CD4-positive, alpha-beta memory T cell (primary cell): Measurements from ENCODE around the gene ZNF639. TPM values are rescaled to one million over a fixed set of nuclear protein-coding genes. Genes with fewer than 3 reads are reported as not detected.

ENCODE experiments used
- CTCF ChIA-PET: fragments of 350-600 bp; sonication (Branson Sonifier 250); formaldehyde crosslinking; loops from one replicate; lab custom pipeline; 2021; ENCODE audit warnings: inconsistent platforms; ENCODE audit not compliant: partially characterized antibody; lab: Charles Lee
- POLR2A ChIA-PET: fragments of 350-600 bp; sonication (Branson Sonifier 250); formaldehyde crosslinking; loops from one replicate; lab custom pipeline; 2021; ENCODE audit not compliant: partially characterized antibody; lab: Charles Lee
- DNase-seq, 5 donors: peaks; one replicate each; pipeline versions ENCODE4 v3.0.0 to v3.0.0-alpha.2; 2020 to 2022; ENCODE audit warnings: mixed read lengths in 1 of 5
- H3K27ac ChIP-seq: one replicate; pipeline ENCODE4 v1.7.0; 2013; ENCODE audit warnings: low read depth, low read length
- H3K27me3 ChIP-seq: 2 replicates; pipeline ENCODE4 v1.7.0; 2013; ENCODE audit warnings: mild to moderate bottlenecking, low read length, moderate library complexity; ENCODE audit not compliant: insufficient read depth
- H3K36me3 ChIP-seq: 2 replicates; pipeline ENCODE4 v1.7.0; 2013; ENCODE audit warnings: mild to moderate bottlenecking, low read length, moderate library complexity; ENCODE audit not compliant: insufficient read depth
- H3K4me1 ChIP-seq: 2 replicates; pipeline ENCODE4 v1.7.0; 2013; ENCODE audit warnings: mild to moderate bottlenecking, low read length, moderate library complexity; ENCODE audit not compliant: insufficient read depth
- H3K4me3 ChIP-seq, 2 donors: one replicate each; pipeline ENCODE4 v1.7.0; 2013; ENCODE audit warnings: low read length in 2 of 2, mild to moderate bottlenecking in 1 of 2
- H3K9me3 ChIP-seq, 2 donors: one replicate each; pipeline ENCODE4 v1.7.0; 2013; ENCODE audit warnings: low read length in 2 of 2, control low read depth in 1 of 2; ENCODE audit not compliant: control insufficient read depth in 1 of 2
- H3K27ac Mint-ChIP-seq, 7 donors: one replicate each; pipeline ENCODE4 v1.8.0; 2020 to 2021; ENCODE audit warnings: mixed read lengths in 7 of 7, mild to moderate bottlenecking in 6 of 7, inconsistent platforms in 3 of 7, moderate library complexity in 3 of 7
- H3K27me3 Mint-ChIP-seq, 2 donors: one replicate each; pipeline ENCODE4 v1.8.0; 2020 to 2021; ENCODE audit warnings: mixed read lengths in 2 of 2
- H3K36me3 Mint-ChIP-seq, 2 donors: one replicate each; pipeline ENCODE4 v1.8.0; 2020 to 2021; ENCODE audit warnings: mixed read lengths in 2 of 2, inconsistent platforms in 1 of 2, mild to moderate bottlenecking in 1 of 2
- H3K4me1 Mint-ChIP-seq, 4 donors: one replicate each; pipeline ENCODE4 v1.8.0; 2020 to 2021; ENCODE audit warnings: mixed read lengths in 4 of 4, mild to moderate bottlenecking in 1 of 4
- H3K4me3 Mint-ChIP-seq, 8 donors: one replicate each; pipeline ENCODE4 v1.8.0; 2020 to 2021; ENCODE audit warnings: mixed read lengths in 8 of 8, mild to moderate bottlenecking in 7 of 8, moderate library complexity in 6 of 8, inconsistent platforms in 3 of 8
- H3K9me3 Mint-ChIP-seq, 8 donors: one replicate each; pipeline ENCODE4 v1.8.0; 2020 to 2021; ENCODE audit warnings: mixed read lengths in 8 of 8, mild to moderate bottlenecking in 5 of 8, inconsistent platforms in 3 of 8, moderate library complexity in 1 of 8
- intact Hi-C: fragments of 100-400 bp; cut with micrococcal nuclease; formaldehyde crosslinking; loops from one replicate; pipeline ENCODE4 v1.15.1; 2023
- polyA plus RNA-seq, 2 donors: library from polyadenylated mRNA; unstranded; fragments of 300-500 nt; fragmentation: Illumina TruSeq; gene quantifications; one replicate each; pipeline ENCODE4 v1.2.3, GENCODE V29; 2021
- total RNA-seq, 2 experiments: library from RNA; stranded (reverse); gene quantifications; one replicate each; pipeline ENCODE4 v1.2.3, GENCODE V29; 2021

The ZNF639 gene
- total and polyA plus RNA-seq, 4 experiments from 2014 or later = 43.2 to 70.1 (median 50.4) TPM

- peaks cover 0 to 1% (median 0%) of the 10 kb centered on the region in 4 donors for H3K4me1 Mint-ChIP-seq
- CTCF ChIA-PET = interaction anchor here (1.1 to 1.3 kb wide), 3 partner anchors 12 to 340 kb away, joined by 3 to 4 read pairs (median 3); no protein-coding TSS in a partner anchor
These were observed 13.4 kb upstream of the ZNF639 start for GRCh38 chr3:179309225-179310078.

GRCh38 chr3:179318876-179319275 is 4.0 kb upstream of the ZNF639 start:
- H3K4me1 Mint-ChIP-seq = peaks cover 17 to 31% (median 23%) of the 10 kb centered on the region in 4 donors
- H3K4me3 ChIP-seq = no peak overlapping the region
- peaks cover 0 to 1% (median 0%) of the 10 kb centered on the region in 8 donors for H3K9me3 Mint-ChIP-seq
- H3K27ac Mint-ChIP-seq = no peak overlapping the region
- no peak overlapping the region for H3K27ac ChIP-seq
- no peaks in the 10 kb centered on the region for H3K27me3 Mint-ChIP-seq
- no peak for DNase-seq
- H3K36me3 Mint-ChIP-seq = peaks cover 0 to 6% of the 10 kb centered on the region in 2 donors
- H3K4me3 Mint-ChIP-seq = peak overlapping the region in 1 of 8 donors; percentile 44
- no peaks in the 10 kb centered on the region for H3K9me3 ChIP-seq
- intact Hi-C loops = no loop called here
- POLR2A ChIA-PET = interaction anchor here (1.1 to 1.9 kb wide), 3 partner anchors 29 to 248 kb away, joined by 3 to 10 read pairs (median 4); partner anchors contain the start of genes MFN1, PIK3CA and ZMAT3
- H3K4me1 ChIP-seq = peaks cover 21% of the 10 kb centered on the region
- CTCF ChIA-PET = interaction anchor here (8.5 to 9.3 kb wide), 2 partner anchors 172 to 303 kb away, joined by 80 to 88 read pairs; partner anchors contain the start of gene PIK3CA
- no peaks in the 10 kb centered on the region for H3K36me3 ChIP-seq
- H3K27me3 ChIP-seq = no peaks in the 10 kb centered on the region

More at GRCh38 chr3:179309225-179310078, 13.4 kb upstream of the ZNF639 start:
- H3K4me1 ChIP-seq = no peaks in the 10 kb centered on the region
- no peaks in the 10 kb centered on the region for H3K36me3 ChIP-seq
- H3K4me3 Mint-ChIP-seq = no peak overlapping the region
- POLR2A ChIA-PET = no interaction called here
- no peaks in the 10 kb centered on the region for H3K9me3 ChIP-seq
- H3K36me3 Mint-ChIP-seq = no peaks in the 10 kb centered on the region
- H3K27me3 ChIP-seq = no peaks in the 10 kb centered on the region
- no peak overlapping the region for H3K27ac ChIP-seq
- DNase-seq = no peak
- intact Hi-C loops = no loop called here
- no peak overlapping the region for H3K27ac Mint-ChIP-seq
- no peaks in the 10 kb centered on the region for H3K9me3 Mint-ChIP-seq
- peaks cover 0 to 2% of the 10 kb centered on the region in 2 donors for H3K27me3 Mint-ChIP-seq
- no peak overlapping the region for H3K4me3 ChIP-seq

GRCh38 chr3:179321668-179322285 is 1.1 kb upstream of the ZNF639 start:
- peak in 1 of 5 donors; percentile 3 for DNase-seq
- no peaks in the 10 kb centered on the region for H3K27me3 ChIP-seq
- Mint-ChIP-seq H3K27me3 (no peaks in the 10 kb centered on the region), H3K9me3 (peaks cover 0 to 1% (median 0%) of the 10 kb centered on the region in 8 donors), H3K36me3 (peaks cover 0 to 18% of the 10 kb centered on the region in 2 donors), H3K4me3 (peak overlapping the region; percentile 81 to 96 (median 87)), H3K27ac (peak overlapping the region; percentile 85 to 94 (median 89)), H3K4me1 (peaks cover 24 to 39% (median 31%) of the 10 kb centered on the region in 4 donors)
- no peaks in the 10 kb centered on the region for H3K36me3 ChIP-seq
- no peaks in the 10 kb centered on the region for H3K9me3 ChIP-seq
- H3K4me3 ChIP-seq = peak overlapping the region in 1 of 2 donors; percentile 83
- CTCF ChIA-PET = interaction anchor here (0.8 to 9.3 kb wide), 23 partner anchors 10 to 886 kb away, joined by 3 to 80 read pairs (median 4); partner anchors contain the start of genes ACTL6A, PIK3CA and ZMAT3
- H3K4me1 ChIP-seq = peaks cover 32% of the 10 kb centered on the region
- POLR2A ChIA-PET = interaction anchor here (1.1 to 2.0 kb wide), 3 partner anchors 26 to 306 kb away, joined by 4 to 29 read pairs (median 7); partner anchors contain the start of genes MFN1 and PIK3CA
- peak overlapping the region; percentile 98 for H3K27ac ChIP-seq
- intact Hi-C loops = loop anchor here (1.0 to 5.0 kb wide), 4 partner anchors 124 to 1281 kb away; partner anchors contain the start of gene TTC14

- peaks cover 0 to 22% of the 10 kb centered on the region in 2 donors for H3K36me3 Mint-ChIP-seq
- Histone ChIP-seq H3K4me1 (peaks cover 32% of the 10 kb centered on the region), H3K9me3 (no peaks in the 10 kb centered on the region), H3K27me3 (no peaks in the 10 kb centered on the region), H3K36me3 (peaks cover 4% of the 10 kb centered on the region), H3K27ac (peak overlapping the region; percentile 98), H3K4me3 (peak overlapping the region; percentile 45 to 83)
- no peaks in the 10 kb centered on the region for H3K27me3 Mint-ChIP-seq
- peak overlapping the region; percentile 87 to 97 (median 97) for H3K27ac Mint-ChIP-seq
- peaks cover 0 to 1% (median 0%) of the 10 kb centered on the region in 8 donors for H3K9me3 Mint-ChIP-seq
- intact Hi-C loops = loop anchor here (1.0 to 5.0 kb wide), 4 partner anchors 24 to 1279 kb away; partner anchors contain the start of genes MFN1, PIK3CA and TTC14
- CTCF ChIA-PET = interaction anchor here (0.8 to 2.8 kb wide), 7 partner anchors 11 to 308 kb away, joined by 3 to 12 read pairs (median 5); partner anchors contain the start of genes MFN1 and PIK3CA
- POLR2A ChIA-PET = interaction anchor here (1.0 to 2.7 kb wide), 14 partner anchors 23 to 308 kb away, joined by 3 to 45 read pairs (median 4); partner anchors contain the start of genes ACTL6A, MFN1, MRPL47 and NDUFB5
- H3K4me1 Mint-ChIP-seq = peaks cover 26 to 39% (median 31%) of the 10 kb centered on the region in 4 donors
- peak overlapping the region; percentile 90 to 96 (median 92) for H3K4me3 Mint-ChIP-seq
- DNase-seq = peak; percentile 60 to 75 (median 65)
These were observed 623 bp downstream of the ZNF639 start for GRCh38 chr3:179323197-179324110.

GRCh38 chr3:179324270-179324754 is 1.5 kb downstream of the ZNF639 start:
- peak; percentile 29 to 56 (median 37) for DNase-seq

More at GRCh38 chr3:179324270-179324754, 1.5 kb downstream of the ZNF639 start:
- Mint-ChIP-seq H3K4me1 (peaks cover 27 to 39% (median 31%) of the 10 kb centered on the region in 4 donors), H3K9me3 (peaks cover 0 to 1% (median 0%) of the 10 kb centered on the region in 8 donors), H3K27ac (peak overlapping the region; percentile 87 to 97 (median 97)), H3K36me3 (peaks cover 4 to 28% of the 10 kb centered on the region in 2 donors), H3K27me3 (no peaks in the 10 kb centered on the region), H3K4me3 (peak overlapping the region; percentile 90 to 96 (median 92))
- no peaks in the 10 kb centered on the region for H3K27me3 ChIP-seq
- ChIA-PET CTCF (interaction anchor here (1.1 to 2.8 kb wide), 7 partner anchors 9 to 309 kb away, joined by 4 to 12 read pairs (median 9); partner anchors contain the start of genes MFN1 and PIK3CA), POLR2A (interaction anchor here (0.8 to 2.7 kb wide), 12 partner anchors 22 to 308 kb away, joined by 3 to 45 read pairs (median 4); partner anchors contain the start of genes ACTL6A, MFN1, MRPL47 and NDUFB5)
- intact Hi-C loops = loop anchor here (5.0 kb wide), 2 partner anchors 127 to 1278 kb away; partner anchors contain the start of gene TTC14
- H3K36me3 ChIP-seq = peaks cover 12% of the 10 kb centered on the region
- H3K4me3 ChIP-seq = peak overlapping the region; percentile 45 to 83
- H3K9me3 ChIP-seq = no peaks in the 10 kb centered on the region
- H3K4me1 ChIP-seq = peaks cover 32% of the 10 kb centered on the region
- H3K27ac ChIP-seq = peak overlapping the region; percentile 98
